Astrocyte (in vitro differentiated cells and primary cell): ENCODE measurements around the gene JPH3.

ENCODE experiments used
- CTCF ChIP-seq: IDR thresholded peaks from 2 replicates; pipeline ENCODE4 v1.5.1; 2011; ENCODE audit warnings: low read depth, mild to moderate bottlenecking, inconsistent platforms, low read length, moderate library complexity; ENCODE audit not compliant: insufficient read depth
- EZH2 ChIP-seq: IDR thresholded peaks from 2 replicates; pipeline ENCODE4 v1.6.1; 2012; ENCODE audit warnings: mild to moderate bottlenecking, low read length, inconsistent platforms; ENCODE audit not compliant: insufficient read depth

- TF ChIP-seq EZH2 (no peak), CTCF (no peak)
Observed at GRCh38 chr16:87708881-87709638, 106.8 kb downstream of the JPH3 start.
